Inflammatory macrophage treated with lipopolysaccharide for 1 hour (primary cell): ENCODE data around the gene IL32.
"Not testable (repeated sequence)": the region's sequence is repeated elsewhere in the genome, so short reads cannot be mapped to it uniquely, and the experiment has no call there.

ENCODE experiments used
- DNase-seq, 2 donors: peaks; one replicate each; pipeline ENCODE4 v3.0.0-alpha.2; 2020 to 2022

IL32 gene

GRCh38 chr16:3072576-3073263 lies 7.3 kb downstream of the IL32 start:
- not testable (repeated sequence) for DNase-seq

GRCh38 chr16:3073448-3073847 lies 8.0 kb downstream of the IL32 start:
- no peak for DNase-seq

DNA sequence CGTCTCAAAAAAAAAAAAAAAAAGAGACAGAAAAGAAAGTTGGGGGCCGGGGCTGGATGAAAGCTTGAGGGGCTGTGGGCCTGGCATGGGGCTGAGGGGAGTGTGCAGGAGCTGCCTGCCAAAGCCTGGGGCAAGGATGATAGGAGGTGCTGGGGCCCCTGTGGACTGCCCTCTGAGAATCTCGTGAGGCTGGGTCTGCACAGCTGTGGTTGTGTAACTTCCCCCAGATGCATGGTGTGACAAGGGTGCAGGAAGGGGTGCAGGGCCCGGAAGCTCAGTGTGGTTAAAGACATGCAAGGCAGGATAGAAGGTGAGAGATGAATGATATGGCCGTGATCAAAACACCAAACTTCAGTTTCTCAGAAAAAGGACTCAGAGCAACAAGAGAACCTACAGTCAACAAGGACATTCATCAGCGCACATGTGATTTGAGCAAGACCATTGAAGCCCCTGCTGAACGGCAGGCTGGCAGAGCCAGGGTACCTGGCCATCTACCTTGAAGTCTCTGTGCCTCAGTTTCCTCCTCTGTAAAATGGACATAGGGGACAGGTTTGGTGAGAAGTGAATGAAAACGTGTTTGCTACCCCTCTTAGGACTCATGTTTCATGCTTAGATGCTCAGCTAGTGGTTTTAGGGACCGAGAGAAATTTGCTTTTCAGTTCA lies 9.6 kb downstream of the IL32 start:
- DNase-seq: no peak

DNA sequence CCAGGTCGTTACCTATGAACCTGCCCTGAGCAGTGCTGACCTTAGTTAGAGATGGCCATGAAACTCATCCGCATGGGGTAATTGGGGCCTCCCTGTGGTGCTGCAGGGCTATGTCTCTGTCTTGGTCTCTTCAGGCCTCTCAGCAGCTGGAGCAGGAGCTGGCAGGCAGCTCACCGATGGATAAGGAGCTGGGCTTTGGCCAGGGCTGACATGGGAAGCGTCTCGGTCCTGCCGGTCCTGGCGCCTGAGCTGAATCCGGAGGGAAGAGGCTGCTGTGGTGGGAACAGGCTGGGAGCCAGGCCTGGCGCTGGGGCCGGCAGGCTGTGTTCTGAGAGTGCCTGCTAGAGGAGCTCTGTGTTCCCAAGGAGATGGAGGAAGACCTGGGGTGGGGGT lies 10.1 kb downstream of the IL32 start:
- no peak for DNase-seq

GRCh38 chr16:3075946-3076345 lies 10.5 kb downstream of the IL32 start:
- DNase-seq: not testable (repeated sequence)

- no peak for DNase-seq
Observed at GRCh38 chr16:3076577-3076976, 11.1 kb downstream of the IL32 start.

GRCh38 chr16:3080024-3080423 lies 14.6 kb downstream of the IL32 start:
- DNase-seq: no peak

GRCh38 chr16:3081957-3082356 lies 16.5 kb downstream of the IL32 start:
- not testable (repeated sequence) for DNase-seq

GRCh38 chr16:3083408-3083807 lies 18.0 kb downstream of the IL32 start:
- DNase-seq: not testable (repeated sequence)

GRCh38 chr16:3084491-3084890 lies 19.1 kb downstream of the IL32 start:
- no peak for DNase-seq

DNA sequence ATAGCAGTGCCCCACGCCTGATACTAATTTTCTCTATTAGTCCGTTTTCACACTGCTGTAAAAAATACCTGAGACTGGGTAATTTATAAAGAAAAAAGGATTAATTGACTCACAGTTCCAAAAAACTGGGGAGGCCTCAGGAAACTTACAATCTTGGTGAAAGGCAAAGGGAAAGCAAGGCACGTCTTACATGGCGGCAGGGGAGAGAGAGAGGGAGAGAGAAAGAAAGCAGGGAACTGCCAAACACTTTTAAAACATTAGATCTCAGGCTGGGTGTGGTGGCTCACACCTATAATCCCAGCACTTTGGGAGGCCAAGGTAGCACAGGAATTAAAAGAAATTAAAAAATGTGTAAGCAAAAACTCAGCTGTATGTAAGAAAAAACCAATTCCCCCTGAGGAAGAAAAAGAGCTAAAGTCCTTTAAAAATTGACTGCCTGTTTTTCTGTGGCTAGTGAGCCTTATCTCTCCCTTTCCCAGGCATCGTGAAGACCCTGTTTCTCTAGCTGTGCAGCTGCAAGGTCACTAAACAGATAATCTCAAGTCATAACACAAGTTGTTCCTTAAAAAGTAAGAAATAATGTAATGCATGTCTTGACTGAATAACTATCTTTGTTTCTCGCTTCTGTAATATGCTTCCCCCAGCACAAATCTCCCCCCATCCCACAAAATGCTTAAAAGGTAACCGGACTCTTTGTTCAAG lies 19.7 kb downstream of the IL32 start:
- DNase-seq: no peak

GRCh38 chr16:3085868-3086595 lies 20.6 kb downstream of the IL32 start:
- no peak for DNase-seq

DNA sequence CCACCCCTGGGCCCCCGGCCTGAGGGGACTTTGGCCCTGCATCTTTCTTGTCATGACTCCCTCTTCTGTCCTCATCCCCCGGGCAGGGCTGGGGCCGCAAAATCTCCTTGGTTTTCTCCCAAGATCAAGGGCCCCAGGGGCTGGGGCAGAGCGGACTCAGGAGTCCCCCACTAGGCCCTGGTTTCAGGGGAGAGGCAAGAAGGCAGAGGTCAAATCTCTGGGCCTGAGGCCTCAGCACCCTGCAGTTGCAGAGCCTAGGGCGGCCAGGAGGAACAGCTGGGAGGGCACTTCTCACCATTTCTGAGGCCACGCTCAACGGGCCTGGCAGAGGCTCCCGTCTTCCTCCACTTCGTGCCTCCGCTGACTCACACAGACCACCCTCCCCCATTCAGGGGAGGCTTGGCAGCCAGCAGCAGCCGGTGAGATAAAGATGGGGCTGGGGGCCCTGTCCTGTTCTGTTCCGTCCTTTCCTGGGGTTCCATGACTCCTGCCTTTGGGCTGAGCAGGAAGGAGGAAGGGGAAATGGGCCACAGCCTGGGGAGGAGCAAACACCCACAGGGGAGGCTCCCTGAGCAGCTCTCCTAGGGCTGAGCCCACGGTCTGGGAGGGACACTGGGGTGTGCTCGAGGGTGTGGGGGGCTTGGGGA lies 21.3 kb downstream of the IL32 start:
- peak in 1 of 2 donors; percentile 24 for DNase-seq

GRCh38 chr16:3087243-3088235 lies 22.1 kb downstream of the IL32 start:
- no peak for DNase-seq

GRCh38 chr16:3088450-3088849 lies 23.0 kb downstream of the IL32 start:
- no peak for DNase-seq

DNA sequence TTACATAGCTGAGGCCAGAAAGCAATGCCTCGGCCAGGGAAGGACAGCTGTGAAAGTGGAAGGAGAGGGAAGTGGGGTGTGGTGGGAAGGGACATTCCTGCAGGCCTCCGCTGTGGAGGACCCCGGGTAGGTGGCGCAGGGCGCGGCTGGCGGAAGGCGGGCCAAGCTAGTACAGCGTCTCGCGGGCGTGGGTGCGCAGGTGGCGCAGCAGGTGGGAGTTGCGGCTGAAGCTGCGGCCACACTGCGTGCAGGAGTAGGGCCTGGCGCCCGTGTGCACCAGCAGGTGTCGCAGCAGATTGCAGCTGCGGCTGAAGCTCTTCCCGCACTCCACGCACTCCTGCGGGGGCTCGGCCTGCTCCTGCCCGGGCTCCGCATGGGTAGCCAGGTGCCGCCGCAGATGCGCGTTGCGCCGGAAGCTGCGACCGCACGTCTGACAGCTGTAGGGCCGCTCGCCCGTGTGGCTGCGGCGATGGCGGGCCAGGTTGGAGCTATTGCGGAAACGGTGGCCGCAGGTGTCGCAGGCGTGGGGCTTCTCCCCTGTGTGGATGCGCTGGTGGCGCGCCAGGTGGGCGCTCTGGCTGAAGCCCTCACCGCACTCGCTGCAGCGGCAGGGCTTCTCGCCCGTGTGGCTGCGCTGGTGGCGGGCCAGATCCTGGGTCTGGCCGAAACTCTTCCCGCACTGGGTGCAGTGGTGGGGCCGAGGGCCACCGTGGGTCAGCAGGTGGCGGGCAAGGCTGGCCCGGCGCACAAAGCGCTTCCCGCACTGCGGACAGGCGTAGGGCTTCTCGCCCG lies 23.7 kb downstream of the IL32 start:
- no peak for DNase-seq

GRCh38 chr16:3089717-3090592 lies 24.5 kb downstream of the IL32 start:
- no peak for DNase-seq

- DNase-seq: no peak
Observed at GRCh38 chr16:3091551-3091950, 26.1 kb downstream of the IL32 start.

DNA sequence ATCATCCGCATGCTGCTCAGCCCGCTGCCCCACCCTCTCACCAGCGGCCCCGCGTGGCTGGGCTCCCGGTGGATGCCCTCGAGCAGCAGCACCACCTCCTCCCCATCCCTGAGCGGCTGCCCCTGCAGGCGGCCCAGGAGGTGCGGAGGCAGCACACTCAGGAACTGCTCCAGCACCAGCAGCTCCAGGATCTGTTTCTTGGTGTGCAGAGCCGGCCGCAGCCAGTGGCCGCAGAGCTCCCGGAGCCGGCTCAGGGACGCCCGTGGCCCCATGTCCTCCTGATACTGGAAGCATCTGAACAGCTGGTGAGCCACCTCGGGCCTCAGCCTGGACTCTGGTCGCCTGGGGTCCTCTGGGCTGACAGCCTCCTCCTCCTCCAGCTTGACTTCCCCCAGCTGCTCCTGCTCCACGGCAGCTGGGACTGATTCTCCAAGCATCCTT lies 27.1 kb downstream of the IL32 start:
- DNase-seq: no peak
